Heart right ventricle (tissue), 16 donors: ENCODE measurements around the gene PPP1R9B. TPM values are rescaled to one million over a fixed set of nuclear protein-coding genes. Genes with fewer than 3 reads are reported as not detected.

Source experiments
- ATAC-seq, 8 donors: fragments of 200-7000 bp; cut with Tn5 transposase; one replicate each; pipeline ENCODE4 v1.9.1; 2020; ENCODE audit warnings: mild to moderate bottlenecking in 8 of 8, moderate library complexity in 8 of 8, moderate number of reproducible peaks in 1 of 8
- DNase-seq, 2 donors: peaks; one replicate each; pipeline ENCODE4 v3.0.0-alpha.2; 2020
- H3K27ac ChIP-seq, 10 donors: fragments of 200-600 bp; sonication (generic) in 2 of 10; one replicate each; pipeline versions ENCODE4 v1.5.0 to v1.8.0; 2020 to 2022; ENCODE audit warnings: mild to moderate bottlenecking in 3 of 10
- H3K27me3 ChIP-seq, 7 donors: fragments of 200-600 bp; one replicate each; pipeline ENCODE4 v1.8.0; 2021 to 2022; ENCODE audit warnings: mild to moderate bottlenecking in 2 of 7
- H3K36me3 ChIP-seq, 9 donors: fragments of 200-600 bp; sonication (generic) in 1 of 9; one replicate each; pipeline versions ENCODE4 v1.5.0 to v1.8.0; 2020 to 2022; ENCODE audit warnings: mild to moderate bottlenecking in 2 of 9
- H3K4me1 ChIP-seq, 9 donors: fragments of 200-600 bp; sonication (generic) in 1 of 9; one replicate each; pipeline versions ENCODE4 v1.5.0 to v1.8.0; 2020 to 2022; ENCODE audit warnings: mild to moderate bottlenecking in 4 of 9
- H3K4me3 ChIP-seq, 10 donors: fragments of 200-600 bp; sonication (generic) in 2 of 10; one replicate each; pipeline versions ENCODE4 v1.5.0 to v1.8.0; 2020 to 2022; ENCODE audit warnings: mild to moderate bottlenecking in 7 of 10, moderate library complexity in 2 of 10
- H3K9me3 ChIP-seq, 11 donors: fragments of 200-600 bp in 10 of 11; sonication (generic) in 2 of 11; one replicate each; pipeline versions ENCODE4 v1.5.0 to v1.8.0; 2013 to 2022; ENCODE audit warnings: mild to moderate bottlenecking in 2 of 11, control low read depth in 1 of 11, moderate library complexity in 1 of 11
- WGBS, 2 donors: extraction: QIAGEN DNeasy Blood & Tissue Kit; methylation state at CpG; one replicate each; pipeline ENCODE4 v1.1.7; 2013; ENCODE audit warnings: inconsistent platforms in 1 of 2; 5-methylcytosine and 5-hydroxymethylcytosine counted together
- intact Hi-C, 10 donors: fragments of 100-400 bp; cut with DNase I; formaldehyde crosslinking; loops; one replicate each; pipeline versions ENCODE4 v1.11.1 to v1.14.2; 2022
- polyA plus RNA-seq, 2 donors: library from polyadenylated mRNA; stranded (reverse); fragments of 200-250 nt; gene quantifications; one replicate each; pipeline ENCODE4 v1.2.3, GENCODE V29; 2013
- total RNA-seq, 10 donors: library from RNA; stranded (reverse); fragmentation: NEBNext Ultra II Directional in 3 of 10; extraction: Animal tissue kit (Norgen Biotek cat#: 25700) in 3 of 10; gene quantifications; one replicate each; pipeline versions ENCODE4 v1.2.1 to v1.2.4, GENCODE V29; 2021 to 2023
- TF ChIP-seq, protein P1 (sequence below), 9 donors: fragments of 200-600 bp; sonication (generic) in 2 of 9; IDR thresholded peaks; one replicate each; pipeline versions ENCODE4 v1.5.0 to v1.8.0; 2021 to 2022; ENCODE audit warnings: antibody characterized with exemption in 9 of 9, mild to moderate bottlenecking in 5 of 9, moderate library complexity in 1 of 9
- donor health status: Arrhythmogenic right ventricular cardiomyopathy.
- donor health status: ischemic (EF 13 %, LVEDD 7.1; RV severe dilation, severe dysfunction).
- donor health status: healthy with polysubstance abuse.
- donor health status: DM: no; HTN: yes; CAD: no.
- donor health status: DM: no; HTN: no; CAD: no.
- donor health status: ischemic (EF 25% LVEDD 6.9; RV normal size, moderate dysfunction).
- donor health status: ischemic (EF 25% LVEDD 5.7; RV mildly dilated, moderate dysfunction).
- donor health status: healthy.
- donor health status: DM: yes; HTN: yes; CAD: no.
- donor health status: Ischemic cardiomyopathy.
- donor health status: ischemic (EF 35%, LVEDD 5.7; RV mildly dilated, moderate dysfunction).
- donor health status: nonischemic (EF 11% LVEDD 7.7; RV severe dilation, severe dysfunction).
- donor health status: DM: yes; HTN: yes; CAD: no.
- donor health status: PGD.
- donor health status: ischemic (EF 29% LVEDD 5.4; RV normal size, mild dysfunction).
- donor health status: nonischemic (EF 23%, LVEDD 6.1; RV moderate dilation, normal function).

Gene PPP1R9B
- total and polyA plus RNA-seq, 12 donors, result 17.3 to 45.4 (median 26.9) TPM

DNA sequence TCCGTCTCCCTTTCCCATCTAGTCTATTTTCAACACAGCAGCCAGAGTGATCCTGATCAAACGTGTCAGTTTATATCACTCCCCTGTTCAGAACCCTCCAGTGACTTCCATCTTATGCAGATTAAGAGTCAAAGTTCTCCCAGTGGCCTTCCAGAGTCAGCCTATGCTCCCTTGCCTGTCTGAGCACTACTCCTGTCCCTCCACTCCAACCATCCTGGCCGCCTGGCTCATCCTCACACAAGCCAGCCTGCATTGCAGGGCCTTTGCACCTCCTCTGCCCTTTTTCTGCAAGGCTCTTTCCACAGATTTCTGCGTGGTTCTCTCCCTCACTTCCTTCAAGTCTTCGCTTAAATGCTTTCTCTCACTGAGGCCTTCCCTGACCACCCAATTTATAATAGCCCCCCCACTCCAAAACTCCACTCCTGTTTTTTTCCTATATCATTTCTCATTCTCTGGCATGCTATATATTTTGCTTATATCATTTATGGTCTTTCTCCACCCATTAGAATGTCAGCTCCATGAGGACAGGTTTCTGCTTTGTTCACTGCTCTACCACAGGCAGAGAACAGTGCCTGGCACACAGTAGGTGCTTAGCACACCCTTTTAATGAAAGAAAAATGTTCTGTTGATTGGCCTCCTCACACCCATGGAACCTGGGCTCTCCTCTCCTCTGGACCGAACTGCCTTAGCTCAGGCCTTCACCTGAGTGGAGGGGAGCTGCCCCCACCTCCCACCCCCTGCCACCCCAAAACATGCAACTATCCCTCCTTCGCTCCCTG, 29.8 kb downstream of the PPP1R9B start:
- ATAC-seq (no peak), DNase-seq (no peak)
- no peaks in the 10 kb centered on the region for H3K9me3 ChIP-seq

GRCh38 chr17:50118828-50119218, 31.7 kb downstream of the PPP1R9B start:
- H3K27ac ChIP-seq, result no peak overlapping the region
- TF ChIP-seq, protein P1, sequence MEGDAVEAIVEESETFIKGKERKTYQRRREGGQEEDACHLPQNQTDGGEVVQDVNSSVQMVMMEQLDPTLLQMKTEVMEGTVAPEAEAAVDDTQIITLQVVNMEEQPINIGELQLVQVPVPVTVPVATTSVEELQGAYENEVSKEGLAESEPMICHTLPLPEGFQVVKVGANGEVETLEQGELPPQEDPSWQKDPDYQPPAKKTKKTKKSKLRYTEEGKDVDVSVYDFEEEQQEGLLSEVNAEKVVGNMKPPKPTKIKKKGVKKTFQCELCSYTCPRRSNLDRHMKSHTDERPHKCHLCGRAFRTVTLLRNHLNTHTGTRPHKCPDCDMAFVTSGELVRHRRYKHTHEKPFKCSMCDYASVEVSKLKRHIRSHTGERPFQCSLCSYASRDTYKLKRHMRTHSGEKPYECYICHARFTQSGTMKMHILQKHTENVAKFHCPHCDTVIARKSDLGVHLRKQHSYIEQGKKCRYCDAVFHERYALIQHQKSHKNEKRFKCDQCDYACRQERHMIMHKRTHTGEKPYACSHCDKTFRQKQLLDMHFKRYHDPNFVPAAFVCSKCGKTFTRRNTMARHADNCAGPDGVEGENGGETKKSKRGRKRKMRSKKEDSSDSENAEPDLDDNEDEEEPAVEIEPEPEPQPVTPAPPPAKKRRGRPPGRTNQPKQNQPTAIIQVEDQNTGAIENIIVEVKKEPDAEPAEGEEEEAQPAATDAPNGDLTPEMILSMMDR (IDR thresholded peaks at IDR 0.05), result no peak
- peaks cover 5 to 47% (median 9%) of the 10 kb centered on the region in 9 donors for H3K4me1 ChIP-seq
- DNase-seq, result no peak
- 94 to 98% methylated on average over 4 of the region's 4 CpGs for WGBS, 2 donors
- no peak overlapping the region for H3K4me3 ChIP-seq
- no peak for ATAC-seq
- H3K9me3 ChIP-seq, result no peaks in the 10 kb centered on the region
- intact Hi-C loops, result loop anchor here in 3 of 10 donors (5.0 to 10.0 kb wide), 2 partner anchors 43 to 46 kb away; partner anchors contain the start of gene SGCA (in 2 of the 3)
- H3K27me3 ChIP-seq, result peaks cover 0 to 60% (median 0%) of the 10 kb centered on the region in 7 donors
- no peaks in the 10 kb centered on the region for H3K36me3 ChIP-seq

More for the DNA sequence above, 29.8 kb downstream of the PPP1R9B start:
- H3K4me1 ChIP-seq, result peaks cover 3 to 33% (median 12%) of the 10 kb centered on the region in 9 donors
- no peaks in the 10 kb centered on the region for H3K36me3 ChIP-seq
- 94 to 95% methylated on average over 7 of the region's 7 CpGs for WGBS, 2 donors
- intact Hi-C loops, result loop anchor here in 1 of 10 donors (5.0 kb wide), 1 partner anchor 42 kb away; no protein-coding TSS in a partner anchor
- peaks cover 0 to 53% (median 0%) of the 10 kb centered on the region in 7 donors for H3K27me3 ChIP-seq
- no peak overlapping the region for H3K4me3 ChIP-seq
- no peak overlapping the region for H3K27ac ChIP-seq
- TF ChIP-seq, protein P1 (IDR thresholded peaks at IDR 0.05), result no peak

- Histone ChIP-seq H3K27ac (no peak overlapping the region), H3K36me3 (no peaks in the 10 kb centered on the region), H3K27me3 (peaks cover 0 to 60% (median 0%) of the 10 kb centered on the region in 7 donors), H3K4me3 (no peak overlapping the region), H3K9me3 (no peaks in the 10 kb centered on the region), H3K4me1 (peaks cover 5 to 47% (median 13%) of the 10 kb centered on the region in 9 donors)
- WGBS, 2 donors, result 84% methylated on average over 23 of the region's 23 CpGs
- intact Hi-C loops, result loop anchor here in 3 of 10 donors (5.0 to 10.0 kb wide), 2 partner anchors 44 to 47 kb away; partner anchors contain the start of gene SGCA (in 2 of the 3)
- ATAC-seq (no peak), DNase-seq (no peak)
- TF ChIP-seq, protein P1 (IDR thresholded peaks at IDR 0.05), result no peak
Observed at GRCh38 chr17:50118076-50118827, 32.2 kb downstream of the PPP1R9B start.
